B cell (primary cell): ENCODE data around the gene OR10A3. TPM values are rescaled to one million over a fixed set of nuclear protein-coding genes. Genes with fewer than 3 reads are reported as not detected.

Source experiments
- ATAC-seq: fragments of 200-7000 bp; cut with Tn5 transposase; one replicate; pipeline ENCODE4 v1.10.0; 2021; ENCODE audit warnings: low read depth, mild to moderate bottlenecking, moderate number of reproducible peaks, moderate library complexity
- CTCF ChIA-PET: fragments of 350-600 bp; sonication (Branson Sonifier 250); formaldehyde crosslinking; loops from one replicate; lab custom pipeline; 2021; ENCODE audit warnings: antibody characterized with exemption, inconsistent platforms; lab: Charles Lee
- POLR2A ChIA-PET: fragments of 350-600 bp; sonication (Branson Sonifier 250); formaldehyde crosslinking; loops from one replicate; lab custom pipeline; 2021; ENCODE audit warnings: antibody characterized with exemption; lab: Charles Lee
- DNase-seq: peaks from one replicate; pipeline ENCODE4 v3.0.0; 2013
- H2AFZ ChIP-seq: 2 replicates; pipeline ENCODE4 v1.6.1; 2012; ENCODE audit warnings: mild to moderate bottlenecking, low read depth, low read length; ENCODE audit not compliant: insufficient read depth, poor library complexity, severe bottlenecking
- H3K27ac ChIP-seq, 2 donors: 1 replicate in 1 of 2; 2 replicates in 1 of 2; pipeline ENCODE4 v1.5.1; 2012 to 2013; ENCODE audit warnings: low read length in 2 of 2, mild to moderate bottlenecking in 2 of 2, moderate library complexity in 1 of 2
- H3K27me3 ChIP-seq, 4 experiments: fragments of 200-600 bp in 1 of 4; sonication (generic) in 1 of 4; replicated peaks in 1 of 4; 1 replicate in 2 of 4; 2 replicates in 2 of 4; pipeline versions ENCODE4 v1.6.1 to v1.7.0; 2013 to 2016; ENCODE audit warnings: low read length in 3 of 4, mild to moderate bottlenecking in 2 of 4, mixed read lengths in 1 of 4, moderate library complexity in 1 of 4; ENCODE audit not compliant: insufficient read depth in 4 of 4, control insufficient read depth in 3 of 4; ENCODE audit errors: control extremely low read depth in 1 of 4
- H3K36me3 ChIP-seq, 2 experiments: replicated peaks in 1 of 2; 1 replicate in 1 of 2; 2 replicates in 1 of 2; pipeline versions ENCODE4 v1.6.1 to v1.7.1; 2013; ENCODE audit warnings: low read length in 1 of 2; ENCODE audit not compliant: insufficient read depth in 2 of 2, control insufficient read depth in 1 of 2; ENCODE audit errors: control extremely low read depth in 1 of 2, extremely low read depth in 1 of 2
- H3K4me1 ChIP-seq, 2 donors: fragments of 200-600 bp in 1 of 2; sonication (generic) in 1 of 2; 1 replicate in 1 of 2; 2 replicates in 1 of 2; pipeline versions ENCODE4 v1.5.1 to v1.6.1; 2013 to 2017; ENCODE audit warnings: low read length in 2 of 2; ENCODE audit not compliant: control insufficient read depth in 2 of 2, insufficient read depth in 2 of 2
- H3K4me2 ChIP-seq: replicated peaks from 2 replicates; pipeline ENCODE3; 2012; ENCODE audit warnings: mild to moderate bottlenecking, low read depth, low read length; ENCODE audit not compliant: poor library complexity, severe bottlenecking
- H3K4me3 ChIP-seq, 5 experiments: fragments of 200-600 bp in 1 of 5; sonication (generic) in 1 of 5; 1 replicate in 3 of 5; 2 replicates in 2 of 5; pipeline versions ENCODE4 v1.5.1 to v1.7.0; 2011 to 2016; ENCODE audit warnings: low read length in 4 of 5, mild to moderate bottlenecking in 4 of 5, low read depth in 2 of 5, control low read depth in 1 of 5, moderate library complexity in 1 of 5; ENCODE audit not compliant: insufficient read depth in 1 of 5; ENCODE audit errors: control extremely low read depth in 1 of 5, extremely low read depth in 1 of 5
- H3K79me2 ChIP-seq: fragments of 200-600 bp; sonication (generic); one replicate; pipeline ENCODE4 v1.6.0; 2016; ENCODE audit warnings: low read length; ENCODE audit not compliant: control insufficient read depth, insufficient read depth
- H3K9ac ChIP-seq: fragments of 200-600 bp; sonication (generic); 2 replicates; pipeline ENCODE4 v1.6.1; 2017; ENCODE audit warnings: mild to moderate bottlenecking, low read length, moderate library complexity
- H3K9me3 ChIP-seq, 3 donors: one replicate each; pipeline versions ENCODE4 v1.6.1 to v1.7.1; 2013; ENCODE audit warnings: low read length in 2 of 3; ENCODE audit not compliant: control insufficient read depth in 2 of 3, insufficient read depth in 1 of 3; ENCODE audit errors: control extremely low read depth in 1 of 3
- H4K20me1 ChIP-seq: 2 replicates; pipeline ENCODE4 v1.6.0; 2012; ENCODE audit warnings: mild to moderate bottlenecking, low read length; ENCODE audit not compliant: insufficient read depth, control insufficient read depth, poor library complexity, severe bottlenecking
- H3K27ac Mint-ChIP-seq: one replicate; pipeline ENCODE4 v1.8.0; 2021; ENCODE audit warnings: mixed read lengths
- H3K27me3 Mint-ChIP-seq: one replicate; pipeline ENCODE4 v1.8.0; 2021; ENCODE audit warnings: mixed read lengths
- H3K4me1 Mint-ChIP-seq: one replicate; pipeline ENCODE4 v1.8.0; 2021; ENCODE audit warnings: mixed read lengths
- H3K4me3 Mint-ChIP-seq: one replicate; pipeline ENCODE4 v1.8.0; 2021; ENCODE audit warnings: mixed read lengths
- H3K9me3 Mint-ChIP-seq: one replicate; pipeline ENCODE4 v1.8.0; 2022; ENCODE audit warnings: mixed read lengths; ENCODE audit not compliant: insufficient read depth
- EZH2 ChIP-seq: IDR thresholded peaks from 2 replicates; pipeline ENCODE4 v1.6.1; 2012; ENCODE audit warnings: borderline replicate concordance, low read depth, mild to moderate bottlenecking, moderate library complexity, low read length; ENCODE audit not compliant: insufficient read depth, poor library complexity, severe bottlenecking
- WGBS: methylation state at CpG from one replicate; pipeline ENCODE4 v1.1.5; 2013; ENCODE audit warnings: missing lambda C conversion rate; ENCODE audit not compliant: insufficient coverage; 5-methylcytosine and 5-hydroxymethylcytosine counted together
- intact Hi-C: fragments of 100-400 bp; cut with micrococcal nuclease; formaldehyde crosslinking; loops from one replicate; pipeline ENCODE4 v1.10.0; 2022
- polyA plus RNA-seq: library from polyadenylated mRNA; depleted of rRNA; stranded (reverse); fragments of >200 nt; gene quantifications from 2 replicates; pipeline ENCODE4 v1.2.3, GENCODE V29; 2012
- total RNA-seq, 2 donors: library from RNA; stranded (reverse); fragments of 120-200 nt in 1 of 2; gene quantifications; 1 replicate in 1 of 2; 2 replicates in 1 of 2; pipeline versions ENCODE4 v1.2.3 to v1.2.4, GENCODE V29; 2013 to 2022
- TF ChIP-seq, protein P1 (sequence below): fragments of 200-600 bp; IDR thresholded peaks from one replicate; pipeline ENCODE4 v1.8.0; 2022; ENCODE audit warnings: antibody characterized with exemption, mild to moderate bottlenecking

OR10A3 gene
- total and polyA plus RNA-seq, 2 donors (not counting 1 experiment from before 2014, with no cell fraction given): not detected

DNA sequence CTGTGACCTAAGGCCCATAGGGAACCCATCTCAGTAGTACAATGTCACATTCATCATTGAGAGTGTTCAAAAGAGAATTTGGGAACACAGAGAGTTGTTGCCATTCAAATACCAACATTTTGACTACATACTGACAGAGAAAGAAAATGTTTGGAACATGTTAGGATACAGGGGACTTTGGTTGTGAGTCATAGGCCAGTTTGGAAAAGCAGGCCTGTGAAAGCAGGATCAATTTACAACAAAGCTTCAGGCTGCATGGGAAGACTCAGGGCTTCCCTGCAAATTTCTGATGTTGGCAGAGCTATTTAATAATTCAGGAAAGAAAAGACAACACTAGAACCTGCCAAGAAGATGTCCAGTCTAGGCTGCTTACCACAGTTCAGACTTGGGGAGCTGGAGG lies 23.4 kb upstream of the OR10A3 start:
- TF ChIP-seq, protein P1, sequence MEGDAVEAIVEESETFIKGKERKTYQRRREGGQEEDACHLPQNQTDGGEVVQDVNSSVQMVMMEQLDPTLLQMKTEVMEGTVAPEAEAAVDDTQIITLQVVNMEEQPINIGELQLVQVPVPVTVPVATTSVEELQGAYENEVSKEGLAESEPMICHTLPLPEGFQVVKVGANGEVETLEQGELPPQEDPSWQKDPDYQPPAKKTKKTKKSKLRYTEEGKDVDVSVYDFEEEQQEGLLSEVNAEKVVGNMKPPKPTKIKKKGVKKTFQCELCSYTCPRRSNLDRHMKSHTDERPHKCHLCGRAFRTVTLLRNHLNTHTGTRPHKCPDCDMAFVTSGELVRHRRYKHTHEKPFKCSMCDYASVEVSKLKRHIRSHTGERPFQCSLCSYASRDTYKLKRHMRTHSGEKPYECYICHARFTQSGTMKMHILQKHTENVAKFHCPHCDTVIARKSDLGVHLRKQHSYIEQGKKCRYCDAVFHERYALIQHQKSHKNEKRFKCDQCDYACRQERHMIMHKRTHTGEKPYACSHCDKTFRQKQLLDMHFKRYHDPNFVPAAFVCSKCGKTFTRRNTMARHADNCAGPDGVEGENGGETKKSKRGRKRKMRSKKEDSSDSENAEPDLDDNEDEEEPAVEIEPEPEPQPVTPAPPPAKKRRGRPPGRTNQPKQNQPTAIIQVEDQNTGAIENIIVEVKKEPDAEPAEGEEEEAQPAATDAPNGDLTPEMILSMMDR: no peak
- no peak for TF ChIP-seq EZH2
- peaks cover 36% of the 10 kb centered on the region for H3K27me3 Mint-ChIP-seq
- H4K20me1 ChIP-seq: no peaks in the 10 kb centered on the region
- H3K27ac Mint-ChIP-seq: no peak overlapping the region
- CTCF ChIA-PET: no interaction called here
- no peak overlapping the region for H2AFZ ChIP-seq
- no peaks in the 10 kb centered on the region for H3K79me2 ChIP-seq
- H3K9ac ChIP-seq: no peak overlapping the region
- no peaks in the 10 kb centered on the region for H3K9me3 ChIP-seq
- peaks cover 0 to 5% (median 2%) of the 10 kb centered on the region in 4 experiments for H3K27me3 ChIP-seq
- intact Hi-C loops: no loop called here
- POLR2A ChIA-PET: no interaction called here
- no peaks in the 10 kb centered on the region for H3K36me3 ChIP-seq
- no peak for ATAC-seq
- no peak for DNase-seq
- H3K4me2 ChIP-seq: no peak overlapping the region
- H3K4me3 Mint-ChIP-seq: no peak overlapping the region
- no peak overlapping the region for H3K27ac ChIP-seq
- H3K4me3 ChIP-seq: no peak overlapping the region
- no peaks in the 10 kb centered on the region for H3K4me1 Mint-ChIP-seq
- H3K9me3 Mint-ChIP-seq: no peaks in the 10 kb centered on the region
- H3K4me1 ChIP-seq: no peaks in the 10 kb centered on the region

DNA sequence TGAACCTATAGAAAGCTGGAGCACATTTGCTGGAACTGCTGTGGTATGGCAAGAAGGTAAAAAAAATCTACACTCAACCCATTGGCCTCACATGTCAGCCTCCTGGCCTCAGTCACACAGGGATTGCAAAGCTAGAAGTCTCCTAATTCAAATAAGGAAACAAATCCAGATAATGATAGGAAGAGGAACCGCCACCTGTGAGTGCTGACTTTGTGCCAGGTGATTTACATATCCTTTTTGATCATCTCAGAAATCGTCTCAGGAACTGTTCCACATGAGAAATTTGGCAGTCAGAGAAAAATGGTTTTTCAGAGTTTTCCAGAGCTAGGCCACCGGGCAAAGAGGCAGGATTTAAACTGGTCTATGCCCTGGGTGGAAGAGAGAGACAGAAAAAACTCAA lies 22.8 kb upstream of the OR10A3 start:
- Histone ChIP-seq H3K9ac (no peak overlapping the region), H4K20me1 (no peaks in the 10 kb centered on the region), H3K27me3 (peaks cover 0 to 5% (median 2%) of the 10 kb centered on the region in 4 experiments), H3K27ac (no peak overlapping the region), H2AFZ (no peak overlapping the region), H3K9me3 (no peaks in the 10 kb centered on the region), H3K36me3 (no peaks in the 10 kb centered on the region), H3K4me3 (no peak overlapping the region), H3K79me2 (no peaks in the 10 kb centered on the region), H3K4me2 (no peak overlapping the region), H3K4me1 (no peaks in the 10 kb centered on the region)
- peaks cover 41% of the 10 kb centered on the region for H3K27me3 Mint-ChIP-seq
- H3K4me1 Mint-ChIP-seq: no peaks in the 10 kb centered on the region
- no peak overlapping the region for H3K27ac Mint-ChIP-seq
- no peak overlapping the region for H3K4me3 Mint-ChIP-seq
- DNase-seq (no peak), ATAC-seq (no peak)
- no peak for TF ChIP-seq EZH2
- TF ChIP-seq, protein P1: no peak
- WGBS: 43% methylated on average over 2 of the region's 3 CpGs
- intact Hi-C loops: no loop called here
- POLR2A ChIA-PET: no interaction called here
- CTCF ChIA-PET: no interaction called here
- H3K9me3 Mint-ChIP-seq: no peaks in the 10 kb centered on the region
